Measurements from ENCODE around the gene HIPK1.

Gene HIPK1

DNA sequence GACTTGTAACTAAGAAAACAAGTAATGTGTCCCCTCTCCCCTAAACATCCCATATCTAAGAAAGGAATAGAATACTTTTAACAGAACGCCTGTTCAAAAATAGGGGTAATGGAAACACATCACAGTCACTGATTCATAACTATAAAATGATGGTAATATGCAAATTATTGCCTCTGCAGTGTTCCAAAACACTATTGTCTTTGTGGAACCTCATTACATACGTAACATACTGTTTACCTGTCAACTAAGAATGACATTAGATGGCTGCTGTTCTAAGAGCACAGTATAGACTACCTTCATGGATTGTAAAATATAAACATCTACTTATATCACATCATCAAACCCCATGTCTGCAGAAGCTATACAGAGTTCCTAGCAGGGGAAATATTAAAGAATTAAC, 38.3 kb upstream of the HIPK1 start:
- DNase-seq = no peak
- Histone ChIP-seq H3K36me3 (ENCODE audit: control insufficient read depth, insufficient read depth, low read length) (no peaks in the 10 kb centered on the region), H3K79me2 (ENCODE audit: control insufficient read depth, insufficient read depth, low read length) (no peaks in the 10 kb centered on the region)

DNA sequence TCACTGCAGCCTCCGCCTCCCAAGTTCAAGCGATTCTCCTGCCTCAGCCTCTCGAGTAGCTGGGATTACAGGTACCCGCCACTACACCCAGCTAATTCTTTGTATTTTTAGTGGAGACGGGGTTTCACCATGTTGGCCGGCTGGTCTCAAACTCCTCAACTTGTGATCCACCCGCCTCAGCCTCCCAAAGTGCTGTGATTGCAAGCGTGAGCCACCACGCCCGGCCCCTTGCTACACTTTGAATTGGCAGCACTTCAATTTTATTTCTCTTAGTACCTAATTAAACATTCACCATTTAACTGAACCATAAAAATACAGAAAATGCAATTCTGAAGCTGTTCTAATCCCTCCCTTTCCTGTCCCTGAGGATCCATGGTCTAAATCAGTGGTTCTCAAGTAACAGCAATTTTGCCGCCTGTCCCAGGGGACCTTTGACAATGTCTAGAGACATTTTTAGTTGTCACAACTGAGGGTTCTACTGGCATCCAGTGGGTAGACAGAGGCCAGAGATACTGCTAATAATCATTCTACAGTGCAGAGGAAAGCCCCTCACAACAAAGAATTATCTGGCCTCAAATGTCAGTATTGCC, 37.4 kb upstream of the HIPK1 start:
- no CpG with 5 or more reads among the region's 11 CpGs for WGBS (ENCODE audit: extremely low coverage, insufficient coverage, low lambda C conversion rate)
- no peak overlapping the region for H3K27ac ChIP-seq (ENCODE audit: low read depth, low read length)
- H3K4ac ChIP-seq (ENCODE audit: low read depth, low read length) = no peak overlapping the region
- no peak overlapping the region for H3K18ac ChIP-seq (ENCODE audit: low read length)
- H4K8ac ChIP-seq (ENCODE audit: low read depth, low read length) = no peak overlapping the region
- no peak overlapping the region for H3K4me2 ChIP-seq (ENCODE audit: low read length)
- H3K23ac ChIP-seq (ENCODE audit: low read length) = no peak overlapping the region
- no peaks in the 10 kb centered on the region for H3K79me2 ChIP-seq (ENCODE audit: control insufficient read depth, insufficient read depth, low read length)
- H4K5ac ChIP-seq (ENCODE audit: low read length) = no peak overlapping the region
- H3K4me3 ChIP-seq (ENCODE audit: low read length) = no peak overlapping the region
- no peak for DNase-seq
- no peak overlapping the region for H2AK5ac ChIP-seq (ENCODE audit: low read length)
- H2BK15ac ChIP-seq (replicated peaks; ENCODE audit: low read depth) = no peak overlapping the region
- no peaks in the 10 kb centered on the region for H3K79me1 ChIP-seq (ENCODE audit: low read length)
- no peak overlapping the region for H2BK120ac ChIP-seq (ENCODE audit: low read depth, low read length)
- H3K56ac ChIP-seq (ENCODE audit: low read length) = no peak overlapping the region
- no peak overlapping the region for H3K9ac ChIP-seq (ENCODE audit: low read length)
- H2BK5ac ChIP-seq (ENCODE audit: low read length) = no peak overlapping the region
- H3K27me3 ChIP-seq (ENCODE audit: insufficient read depth, low read length, poor library complexity) = no peaks in the 10 kb centered on the region
- H3K4me1 ChIP-seq (ENCODE audit: control insufficient read depth, low read depth, low read length) = no peaks in the 10 kb centered on the region
- H3K36me3 ChIP-seq (ENCODE audit: control insufficient read depth, insufficient read depth, low read length) = no peaks in the 10 kb centered on the region

More for the DNA sequence above, 38.3 kb upstream of the HIPK1 start:
- no peak overlapping the region for H3K27ac ChIP-seq (ENCODE audit: low read depth, low read length)
- H3K23ac ChIP-seq (ENCODE audit: low read length) = no peak overlapping the region
- H4K8ac ChIP-seq (ENCODE audit: low read depth, low read length) = no peak overlapping the region
- no peak overlapping the region for H2AK5ac ChIP-seq (ENCODE audit: low read length)
- no peak overlapping the region for H3K9ac ChIP-seq (ENCODE audit: low read length)
- no peak overlapping the region for H3K18ac ChIP-seq (ENCODE audit: low read length)
- H2BK5ac ChIP-seq (ENCODE audit: low read length) = no peak overlapping the region
- no peak overlapping the region for H3K56ac ChIP-seq (ENCODE audit: low read length)
- no peaks in the 10 kb centered on the region for H3K4me1 ChIP-seq (ENCODE audit: control insufficient read depth, low read depth, low read length)
- H3K79me1 ChIP-seq (ENCODE audit: low read length) = no peaks in the 10 kb centered on the region
- no peak overlapping the region for H2BK120ac ChIP-seq (ENCODE audit: low read depth, low read length)
- no peak overlapping the region for H4K5ac ChIP-seq (ENCODE audit: low read length)
- no peak overlapping the region for H3K4me2 ChIP-seq (ENCODE audit: low read length)
- H3K4ac ChIP-seq (ENCODE audit: low read depth, low read length) = no peak overlapping the region
- no CpG with 5 or more reads among the region's 2 CpGs for WGBS (ENCODE audit: extremely low coverage, insufficient coverage, low lambda C conversion rate)
- H3K27me3 ChIP-seq (ENCODE audit: insufficient read depth, low read length, poor library complexity) = no peaks in the 10 kb centered on the region
- no peak overlapping the region for H2BK15ac ChIP-seq (replicated peaks; ENCODE audit: low read depth)
- H3K4me3 ChIP-seq (ENCODE audit: low read length) = no peak overlapping the region

DNA sequence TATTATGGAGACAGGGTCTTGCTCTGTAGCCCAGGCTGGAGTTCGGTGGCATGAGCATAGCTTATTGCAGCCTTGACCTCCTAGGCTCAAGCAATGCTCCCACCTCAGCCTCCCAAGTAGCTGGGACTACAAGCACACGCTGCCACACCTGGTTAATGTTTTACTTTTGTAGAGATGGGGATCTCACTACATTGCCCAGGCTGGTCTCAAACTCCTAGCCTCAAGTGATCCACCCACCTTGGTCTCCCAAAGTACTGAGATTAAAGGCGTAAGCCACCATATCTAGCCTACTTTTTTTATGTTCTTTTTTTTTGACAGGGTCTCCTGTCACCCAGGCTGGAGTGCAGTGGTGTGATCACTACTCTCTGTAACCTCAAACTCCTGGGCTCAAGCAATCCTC, 35.9 kb upstream of the HIPK1 start:
- WGBS (ENCODE audit: extremely low coverage, insufficient coverage, low lambda C conversion rate) = no CpG with 5 or more reads among the region's 3 CpGs
- Histone ChIP-seq H3K4me3 (ENCODE audit: low read length) (no peak overlapping the region), H2BK15ac (replicated peaks; ENCODE audit: low read depth) (no peak overlapping the region), H3K4me2 (ENCODE audit: low read length) (no peak overlapping the region), H2BK120ac (ENCODE audit: low read depth, low read length) (no peak overlapping the region), H3K4ac (ENCODE audit: low read depth, low read length) (no peak overlapping the region), H4K8ac (ENCODE audit: low read depth, low read length) (no peak overlapping the region), H3K18ac (ENCODE audit: low read length) (no peak overlapping the region), H2BK5ac (ENCODE audit: low read length) (no peak overlapping the region), H3K36me3 (ENCODE audit: control insufficient read depth, insufficient read depth, low read length) (no peaks in the 10 kb centered on the region), H3K79me2 (ENCODE audit: control insufficient read depth, insufficient read depth, low read length) (no peaks in the 10 kb centered on the region), H3K27ac (ENCODE audit: low read depth, low read length) (no peak overlapping the region), H3K23ac (ENCODE audit: low read length) (no peak overlapping the region), H3K27me3 (ENCODE audit: insufficient read depth, low read length, poor library complexity) (no peaks in the 10 kb centered on the region), H4K5ac (ENCODE audit: low read length) (no peak overlapping the region), H3K9ac (ENCODE audit: low read length) (no peak overlapping the region), H2AK5ac (ENCODE audit: low read length) (no peak overlapping the region), H3K79me1 (ENCODE audit: low read length) (no peaks in the 10 kb centered on the region), H3K56ac (ENCODE audit: low read length) (no peak overlapping the region), H3K4me1 (ENCODE audit: control insufficient read depth, low read depth, low read length) (no peaks in the 10 kb centered on the region)
- no peak for DNase-seq

DNA sequence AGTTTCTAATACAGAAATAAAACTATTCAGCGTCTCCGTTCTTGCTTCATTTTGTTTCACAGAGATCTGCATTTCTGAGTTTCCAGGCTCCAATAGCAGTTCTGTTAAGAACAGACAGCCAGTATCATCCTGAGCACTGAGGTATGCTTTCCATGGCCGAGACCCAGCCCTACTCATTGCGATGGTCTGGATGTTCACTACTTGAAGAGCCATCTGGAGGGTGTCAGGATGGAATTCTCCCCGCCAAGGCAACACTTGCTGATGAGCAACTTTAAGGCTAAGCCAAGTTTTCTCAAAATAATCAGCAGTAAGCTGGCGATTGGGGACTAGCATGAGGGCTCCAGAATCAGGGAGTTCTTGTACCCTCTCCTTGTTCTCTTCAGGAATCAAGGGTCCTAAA, 34.0 kb upstream of the HIPK1 start:
- Histone ChIP-seq H3K9ac (ENCODE audit: low read length) (no peak overlapping the region), H2BK15ac (replicated peaks; ENCODE audit: low read depth) (no peak overlapping the region), H3K27ac (ENCODE audit: low read depth, low read length) (no peak overlapping the region), H2BK5ac (ENCODE audit: low read length) (no peak overlapping the region), H3K36me3 (ENCODE audit: control insufficient read depth, insufficient read depth, low read length) (no peaks in the 10 kb centered on the region), H3K4me1 (ENCODE audit: control insufficient read depth, low read depth, low read length) (no peaks in the 10 kb centered on the region), H3K4me2 (ENCODE audit: low read length) (no peak overlapping the region), H3K4me3 (ENCODE audit: low read length) (no peak overlapping the region), H2BK120ac (ENCODE audit: low read depth, low read length) (no peak overlapping the region), H2AK5ac (ENCODE audit: low read length) (no peak overlapping the region), H4K8ac (ENCODE audit: low read depth, low read length) (no peak overlapping the region), H3K18ac (ENCODE audit: low read length) (no peak overlapping the region), H3K79me2 (ENCODE audit: control insufficient read depth, insufficient read depth, low read length) (no peaks in the 10 kb centered on the region), H3K4ac (ENCODE audit: low read depth, low read length) (no peak overlapping the region), H3K79me1 (ENCODE audit: low read length) (no peaks in the 10 kb centered on the region), H3K23ac (ENCODE audit: low read length) (no peak overlapping the region), H3K56ac (ENCODE audit: low read length) (no peak overlapping the region), H3K27me3 (ENCODE audit: insufficient read depth, low read length, poor library complexity) (no peaks in the 10 kb centered on the region), H4K5ac (ENCODE audit: low read length) (no peak overlapping the region)
- no CpG with 5 or more reads among the region's 6 CpGs for WGBS (ENCODE audit: extremely low coverage, insufficient coverage, low lambda C conversion rate)
- DNase-seq = no peak

DNA sequence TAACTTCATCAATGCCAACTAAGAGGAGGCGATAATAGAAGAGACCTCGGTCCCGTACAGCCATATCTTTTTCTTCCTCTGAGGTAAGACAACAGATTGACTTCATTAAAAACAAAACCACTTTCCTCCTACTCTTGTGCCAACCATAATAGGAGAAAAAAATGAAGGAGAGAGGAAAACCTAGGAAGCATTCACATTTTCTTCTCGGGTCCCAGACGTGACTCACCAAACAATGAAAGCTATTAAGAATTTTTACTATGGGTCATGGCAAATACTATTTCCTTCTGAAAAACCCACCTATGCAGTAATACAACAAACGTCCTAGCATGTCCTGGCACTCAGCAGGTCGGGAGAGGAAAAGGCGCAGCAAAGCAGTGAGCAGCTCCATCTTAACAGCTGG, 33.2 kb upstream of the HIPK1 start:
- Histone ChIP-seq H3K36me3 (ENCODE audit: control insufficient read depth, insufficient read depth, low read length) (no peaks in the 10 kb centered on the region), H3K9ac (ENCODE audit: low read length) (no peak overlapping the region), H3K27me3 (ENCODE audit: insufficient read depth, low read length, poor library complexity) (no peaks in the 10 kb centered on the region), H3K18ac (ENCODE audit: low read length) (no peak overlapping the region), H3K4me1 (ENCODE audit: control insufficient read depth, low read depth, low read length) (no peaks in the 10 kb centered on the region), H2BK5ac (ENCODE audit: low read length) (no peak overlapping the region), H3K4me3 (ENCODE audit: low read length) (no peak overlapping the region), H3K23ac (ENCODE audit: low read length) (no peak overlapping the region), H3K4ac (ENCODE audit: low read depth, low read length) (no peak overlapping the region), H2BK120ac (ENCODE audit: low read depth, low read length) (no peak overlapping the region), H3K79me2 (ENCODE audit: control insufficient read depth, insufficient read depth, low read length) (no peaks in the 10 kb centered on the region), H2AK5ac (ENCODE audit: low read length) (no peak overlapping the region), H4K8ac (ENCODE audit: low read depth, low read length) (no peak overlapping the region), H3K79me1 (ENCODE audit: low read length) (no peaks in the 10 kb centered on the region), H2BK15ac (replicated peaks; ENCODE audit: low read depth) (no peak overlapping the region), H4K5ac (ENCODE audit: low read length) (no peak overlapping the region), H3K27ac (ENCODE audit: low read depth, low read length) (no peak overlapping the region), H3K56ac (ENCODE audit: low read length) (no peak overlapping the region), H3K4me2 (ENCODE audit: low read length) (no peak overlapping the region)
- no peak for DNase-seq
- WGBS (ENCODE audit: extremely low coverage, insufficient coverage, low lambda C conversion rate) = no CpG with 5 or more reads among the region's 8 CpGs

GRCh38 chr1:113898241-113898814, 30.8 kb upstream of the HIPK1 start:
- Histone ChIP-seq H3K4me1 (ENCODE audit: control insufficient read depth, low read depth, low read length) (no peaks in the 10 kb centered on the region), H2BK120ac (ENCODE audit: low read depth, low read length) (no peak overlapping the region), H3K4ac (ENCODE audit: low read depth, low read length) (no peak overlapping the region), H3K56ac (ENCODE audit: low read length) (no peak overlapping the region), H3K23ac (ENCODE audit: low read length) (no peak overlapping the region), H2BK15ac (replicated peaks; ENCODE audit: low read depth) (no peak overlapping the region), H3K18ac (ENCODE audit: low read length) (no peak overlapping the region), H3K79me1 (ENCODE audit: low read length) (no peaks in the 10 kb centered on the region), H3K27ac (ENCODE audit: low read depth, low read length) (no peak overlapping the region), H3K27me3 (ENCODE audit: insufficient read depth, low read length, poor library complexity) (no peaks in the 10 kb centered on the region), H2AK5ac (ENCODE audit: low read length) (no peak overlapping the region), H4K8ac (ENCODE audit: low read depth, low read length) (no peak overlapping the region), H3K4me3 (ENCODE audit: low read length) (no peak overlapping the region), H3K79me2 (ENCODE audit: control insufficient read depth, insufficient read depth, low read length) (no peaks in the 10 kb centered on the region), H3K9ac (ENCODE audit: low read length) (no peak overlapping the region), H3K4me2 (ENCODE audit: low read length) (no peak overlapping the region), H3K36me3 (ENCODE audit: control insufficient read depth, insufficient read depth, low read length) (no peaks in the 10 kb centered on the region), H2BK5ac (ENCODE audit: low read length) (no peak overlapping the region), H4K5ac (ENCODE audit: low read length) (no peak overlapping the region)
- DNase-seq = no peak
- WGBS (ENCODE audit: extremely low coverage, insufficient coverage, low lambda C conversion rate) = no CpG with 5 or more reads among the region's 1 CpG
